Lung (tissue), 12 donors: ENCODE measurements around the gene QRFP. TPM values are rescaled to one million over a fixed set of nuclear protein-coding genes. Genes with fewer than 3 reads are reported as not detected.

Source experiments
- ATAC-seq: fragments of 200-7000 bp; cut with Tn5 transposase; one replicate; pipeline ENCODE4 v1.9.1; 2020; ENCODE audit warnings: moderate number of reproducible peaks; ENCODE audit not compliant: insufficient read depth, low FRiP score
- DNase-seq, 3 donors: peaks; one replicate each; pipeline ENCODE4 v3.0.0-alpha.2; 2013 to 2017
- H3K27ac ChIP-seq, 2 donors: one replicate each; pipeline ENCODE4 v1.5.1; 2013; ENCODE audit warnings: mild to moderate bottlenecking in 2 of 2, moderate library complexity in 2 of 2, control low read depth in 1 of 2, inconsistent platforms in 1 of 2, low read depth in 1 of 2, low read length in 1 of 2
- H3K27me3 ChIP-seq, 3 donors: one replicate each; pipeline ENCODE4 v1.5.1; 2013; ENCODE audit warnings: low read length in 2 of 3; ENCODE audit not compliant: control insufficient read depth in 3 of 3, insufficient read depth in 3 of 3
- H3K36me3 ChIP-seq, 4 donors: one replicate each; pipeline ENCODE4 v1.5.1; 2013; ENCODE audit warnings: low read length in 4 of 4, mild to moderate bottlenecking in 1 of 4, moderate library complexity in 1 of 4; ENCODE audit not compliant: control insufficient read depth in 4 of 4, insufficient read depth in 4 of 4
- H3K4me1 ChIP-seq, 5 donors: one replicate each; pipeline ENCODE4 v1.5.1; 2013; ENCODE audit warnings: low read length in 5 of 5, mild to moderate bottlenecking in 2 of 5, moderate library complexity in 1 of 5; ENCODE audit not compliant: control insufficient read depth in 5 of 5, insufficient read depth in 5 of 5
- H3K4me3 ChIP-seq: one replicate; pipeline ENCODE4 v1.5.1; 2013; ENCODE audit warnings: mild to moderate bottlenecking, control low read depth, moderate library complexity
- H3K9ac ChIP-seq, 2 donors: one replicate each; pipeline ENCODE4 v1.5.1; 2013; ENCODE audit warnings: low read length in 2 of 2, control low read depth in 1 of 2; ENCODE audit not compliant: insufficient read depth in 1 of 2
- H3K9me3 ChIP-seq, 4 donors: one replicate each; pipeline ENCODE4 v1.5.1; 2013; ENCODE audit warnings: low read length in 3 of 4, mild to moderate bottlenecking in 1 of 4, moderate library complexity in 1 of 4; ENCODE audit not compliant: control insufficient read depth in 4 of 4, insufficient read depth in 3 of 4
- CTCF ChIP-seq: IDR thresholded peaks from 2 replicates; pipeline ENCODE4 v1.5.1; 2012; ENCODE audit warnings: mild to moderate bottlenecking; ENCODE audit errors: control extremely low read depth, extremely low read depth
- WGBS, 2 donors: extraction: QIAGEN DNeasy Blood & Tissue Kit; methylation state at CpG; one replicate each; pipeline ENCODE4 v1.1.7; 2013; 5-methylcytosine and 5-hydroxymethylcytosine counted together
- polyA plus RNA-seq, 2 donors: library from polyadenylated mRNA; stranded (reverse); fragments of 200-250 nt; gene quantifications; one replicate each; pipeline ENCODE4 v1.2.1, GENCODE V29; 2013
- total RNA-seq, 2 donors: library from RNA; depleted of rRNA in 1 of 2; stranded (reverse); fragments of >200 nt in 1 of 2; gene quantifications; one replicate each; pipeline ENCODE4 v1.2.1, GENCODE V29; 2014 to 2021
- donor health status: control.
- donor health status: control.
- donor health status: Bipolar disorder and iron deficiency.
- donor health status: healthy.
- donor health status: DM: yes; HTN: yes; CAD: no.

QRFP gene
- total and polyA plus RNA-seq, 4 donors = 0.13 to 0.16 TPM; not detected in 2

DNA sequence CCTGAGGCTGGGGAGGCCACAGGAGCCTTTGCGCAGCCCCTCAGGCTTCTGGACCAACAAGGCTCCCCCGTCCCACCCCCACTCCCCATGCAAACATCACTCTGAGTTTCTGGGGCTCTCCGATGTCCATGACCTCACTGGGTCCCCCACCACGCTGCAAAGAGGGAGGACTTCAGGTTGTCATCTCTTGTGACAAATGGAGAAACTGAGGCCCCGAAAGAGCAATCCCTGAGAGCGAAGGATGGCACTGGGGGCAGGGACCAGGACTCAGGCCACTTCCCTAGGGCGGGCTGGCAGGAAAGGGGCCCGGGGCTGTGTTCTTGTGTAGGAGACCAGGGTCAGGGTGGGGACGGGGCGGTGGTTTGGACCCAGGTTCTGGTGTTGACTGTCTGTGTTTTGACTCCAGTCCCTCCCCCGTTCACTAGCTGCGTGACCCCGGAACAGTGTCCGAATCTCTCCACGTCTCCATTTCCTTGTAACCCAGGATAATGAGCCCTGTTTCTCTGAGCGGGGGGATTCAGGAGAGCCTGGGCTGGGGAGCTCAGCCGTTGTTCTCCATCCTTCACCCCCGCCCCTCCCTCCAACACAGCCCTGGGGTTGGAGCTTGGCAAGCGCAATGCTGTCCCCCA lies 28.6 kb upstream of the QRFP start:
- H3K4me3 ChIP-seq = no peak overlapping the region
- no peak overlapping the region for H3K27ac ChIP-seq
- no peak for ATAC-seq
- DNase-seq = no peak
- no peak overlapping the region for H3K9ac ChIP-seq
- H3K36me3 ChIP-seq = no peaks in the 10 kb centered on the region
- TF ChIP-seq CTCF = no peak
- peaks cover 0 to 27% (median 0%) of the 10 kb centered on the region in 3 donors for H3K27me3 ChIP-seq
- 80 to 81% methylated on average over 19 of the region's 19 CpGs for WGBS, 2 donors
- peaks cover 0 to 2% (median 0%) of the 10 kb centered on the region in 4 donors for H3K9me3 ChIP-seq
- H3K4me1 ChIP-seq = peaks cover 0 to 15% (median 0%) of the 10 kb centered on the region in 5 donors

GRCh38 chr9:130924448-130924788 lies 27.8 kb upstream of the QRFP start:
- no peak overlapping the region for H3K9ac ChIP-seq
- no peak overlapping the region for H3K27ac ChIP-seq
- no peak overlapping the region for H3K4me3 ChIP-seq
- WGBS, 2 donors = 74 to 82% methylated on average over 10 of the region's 10 CpGs
- no peak for ATAC-seq
- no peaks in the 10 kb centered on the region for H3K36me3 ChIP-seq
- peaks cover 0 to 15% (median 0%) of the 10 kb centered on the region in 5 donors for H3K4me1 ChIP-seq
- no peak for TF ChIP-seq CTCF
- H3K27me3 ChIP-seq = peaks cover 0 to 27% (median 0%) of the 10 kb centered on the region in 3 donors
- H3K9me3 ChIP-seq = peaks cover 0 to 2% (median 0%) of the 10 kb centered on the region in 4 donors
- no peak for DNase-seq

DNA sequence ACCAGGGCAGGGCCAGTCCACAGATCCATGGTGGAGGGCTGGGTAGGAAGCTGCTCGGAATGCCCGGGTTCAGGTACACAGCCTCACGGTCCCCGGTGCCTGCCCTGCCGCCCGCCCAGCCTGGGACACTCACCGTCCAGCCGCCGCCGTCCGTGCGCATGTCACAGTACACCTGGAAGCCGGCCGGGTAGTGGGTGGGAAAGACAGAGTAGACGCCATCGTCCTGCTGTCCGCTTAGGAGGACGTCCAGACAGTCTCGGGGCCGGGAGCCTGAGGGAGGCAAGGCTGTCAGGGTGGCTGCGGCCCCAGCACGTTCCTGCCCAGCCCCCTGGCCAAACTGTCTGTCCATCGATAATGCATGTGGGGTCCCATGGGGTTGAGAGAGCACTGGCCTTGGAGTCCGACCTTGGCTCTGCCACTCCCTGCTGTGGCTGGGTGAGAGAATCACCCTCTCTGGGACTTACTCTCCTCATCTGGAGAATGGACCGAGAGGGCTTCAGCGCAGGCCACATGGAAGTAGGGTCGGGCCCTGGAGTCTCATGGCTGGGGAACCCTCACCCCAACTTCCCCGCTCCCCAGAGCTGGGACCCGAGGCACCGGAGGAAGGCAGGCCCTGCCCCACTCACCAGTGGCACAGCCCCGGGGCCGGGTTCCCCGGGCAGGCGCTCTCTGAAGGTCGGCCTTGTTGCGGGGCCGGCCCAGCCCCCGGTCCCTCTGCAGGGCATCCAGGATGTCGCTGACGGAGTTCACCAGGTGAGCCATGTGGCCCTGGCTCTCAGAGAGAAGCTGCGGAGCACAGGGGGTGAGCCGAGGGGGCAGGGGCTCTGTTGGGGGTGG lies 27.2 kb upstream of the QRFP start:
- peaks cover 0 to 27% (median 0%) of the 10 kb centered on the region in 3 donors for H3K27me3 ChIP-seq
- H3K27ac ChIP-seq = no peak overlapping the region
- ATAC-seq (no peak), DNase-seq (no peak)
- WGBS, 2 donors = 79 to 90% methylated on average over 41 to 42 of the region's 42 CpGs
- peaks cover 0 to 2% (median 0%) of the 10 kb centered on the region in 4 donors for H3K9me3 ChIP-seq
- H3K36me3 ChIP-seq = no peaks in the 10 kb centered on the region
- H3K4me1 ChIP-seq = peaks cover 0 to 15% (median 0%) of the 10 kb centered on the region in 5 donors
- H3K4me3 ChIP-seq = no peak overlapping the region
- no peak overlapping the region for H3K9ac ChIP-seq
- TF ChIP-seq CTCF = no peak
